Colonic mucosa (tissue), 4 donors: ENCODE measurements around the gene SEMA5A. TPM values are rescaled to one million over a fixed set of nuclear protein-coding genes. Genes with fewer than 3 reads are reported as not detected.

ENCODE experiments used
- DNase-seq: peaks from one replicate; pipeline ENCODE4 v3.0.0-alpha.2; 2020
- H3K27ac ChIP-seq: fragments of 200-600 bp; one replicate; pipeline ENCODE4 v1.8.0; 2021
- H3K27me3 ChIP-seq: fragments of 200-600 bp; one replicate; pipeline ENCODE4 v1.8.0; 2021
- H3K36me3 ChIP-seq: fragments of 200-600 bp; one replicate; pipeline ENCODE4 v1.8.0; 2021
- H3K4me1 ChIP-seq: fragments of 200-600 bp; one replicate; pipeline ENCODE4 v1.8.0; 2021; ENCODE audit warnings: mild to moderate bottlenecking
- H3K4me3 ChIP-seq: fragments of 200-600 bp; one replicate; pipeline ENCODE4 v1.8.0; 2021
- H3K9ac ChIP-seq, 2 donors: one replicate each; pipeline ENCODE4 v1.7.0; 2013; ENCODE audit warnings: control low read depth in 2 of 2, low read depth in 2 of 2, low read length in 2 of 2
- H3K9me3 ChIP-seq: fragments of 200-600 bp; one replicate; pipeline ENCODE4 v1.8.0; 2021
- CTCF ChIP-seq: fragments of 200-600 bp; IDR thresholded peaks from one replicate; pipeline ENCODE4 v1.8.0; 2022; ENCODE audit warnings: antibody characterized with exemption, mild to moderate bottlenecking
- intact Hi-C: fragments of 100-400 bp; cut with DNase I; formaldehyde crosslinking; loops from one replicate; pipeline ENCODE4 v1.14.1; 2022
- total RNA-seq, 2 donors: library from RNA; stranded (reverse); fragmentation: NEBNext Ultra II Directional in 1 of 2; extraction: Animal tissue kit (Norgen Biotek cat#: 25700) in 1 of 2; gene quantifications; one replicate each; pipeline ENCODE4 v1.2.1, GENCODE V29; 2021
- donor health status: healthy.
- donor health status: DM: no; HTN: no; CAD: no.
- donor health status: DM: no; HTN: no; CAD: no.

SEMA5A gene
- total RNA-seq, 2 donors from 2014 or later: 23.3 to 32.7 TPM

GRCh38 chr5:9381464-9381863 is 164.4 kb downstream of the SEMA5A start:
- Histone ChIP-seq H3K27ac (no peak overlapping the region), H3K9ac (no peak overlapping the region), H3K4me1 (no peaks in the 10 kb centered on the region), H3K4me3 (no peak overlapping the region), H3K36me3 (no peaks in the 10 kb centered on the region), H3K27me3 (no peaks in the 10 kb centered on the region), H3K9me3 (no peaks in the 10 kb centered on the region)
- no peak for TF ChIP-seq CTCF
- DNase-seq: no peak
- intact Hi-C loops: no loop called here

GRCh38 chr5:9380109-9380508 is 165.8 kb downstream of the SEMA5A start:
- Histone ChIP-seq H3K27me3 (no peaks in the 10 kb centered on the region), H3K4me1 (no peaks in the 10 kb centered on the region), H3K4me3 (no peak overlapping the region), H3K9me3 (no peaks in the 10 kb centered on the region), H3K9ac (no peak overlapping the region), H3K27ac (no peak overlapping the region), H3K36me3 (no peaks in the 10 kb centered on the region)
- no peak for DNase-seq
- intact Hi-C loops: no loop called here
- no peak for TF ChIP-seq CTCF

GRCh38 chr5:9376363-9377117 is 169.3 kb downstream of the SEMA5A start:
- H3K27me3 ChIP-seq: no peaks in the 10 kb centered on the region
- no peaks in the 10 kb centered on the region for H3K36me3 ChIP-seq
- no peak overlapping the region for H3K4me3 ChIP-seq
- intact Hi-C loops: loop anchor here (10.0 kb wide), 1 partner anchor 138 kb away; no protein-coding TSS in a partner anchor
- no peak for DNase-seq
- no peaks in the 10 kb centered on the region for H3K4me1 ChIP-seq
- H3K9me3 ChIP-seq: no peaks in the 10 kb centered on the region
- no peak overlapping the region for H3K27ac ChIP-seq
- no peak overlapping the region for H3K9ac ChIP-seq
- TF ChIP-seq CTCF: no peak

- no peaks in the 10 kb centered on the region for H3K27me3 ChIP-seq
- no peaks in the 10 kb centered on the region for H3K4me1 ChIP-seq
- H3K4me3 ChIP-seq: no peak overlapping the region
- TF ChIP-seq CTCF: no peak
- no peak for DNase-seq
- no peak overlapping the region for H3K9ac ChIP-seq
- H3K27ac ChIP-seq: no peak overlapping the region
- H3K36me3 ChIP-seq: no peaks in the 10 kb centered on the region
- no peaks in the 10 kb centered on the region for H3K9me3 ChIP-seq
- intact Hi-C loops: loop anchor here (10.0 kb wide), 1 partner anchor 139 kb away; no protein-coding TSS in a partner anchor
Observed at GRCh38 chr5:9375756-9376155, 170.1 kb downstream of the SEMA5A start.

GRCh38 chr5:9374025-9374424 is 171.8 kb downstream of the SEMA5A start:
- H3K27me3 ChIP-seq: no peaks in the 10 kb centered on the region
- TF ChIP-seq CTCF: no peak
- H3K9ac ChIP-seq: no peak overlapping the region
- intact Hi-C loops: loop anchor here (10.0 kb wide), 1 partner anchor 141 kb away; no protein-coding TSS in a partner anchor
- H3K4me3 ChIP-seq: no peak overlapping the region
- no peaks in the 10 kb centered on the region for H3K4me1 ChIP-seq
- H3K27ac ChIP-seq: no peak overlapping the region
- no peaks in the 10 kb centered on the region for H3K36me3 ChIP-seq
- DNase-seq: no peak
- H3K9me3 ChIP-seq: no peaks in the 10 kb centered on the region
